Adrenal gland (tissue), 12 donors: ENCODE measurements around the gene PNLIPRP2. TPM values are rescaled to one million over a fixed set of nuclear protein-coding genes. Genes with fewer than 3 reads are reported as not detected.

ENCODE experiments used
- DNase-seq, 7 donors: peaks; one replicate each; pipeline ENCODE4 v3.0.0-alpha.2; 2019 to 2020
- H3K27ac ChIP-seq, 5 donors: fragments of 200-600 bp; sonication (generic) in 4 of 5; 1 replicate in 3 of 5; 2 replicates in 2 of 5; pipeline versions ENCODE4 v1.5.1 to v1.8.0; 2016 to 2020; ENCODE audit warnings: mild to moderate bottlenecking in 1 of 5
- H3K27me3 ChIP-seq: fragments of 200-600 bp; 2 replicates; pipeline ENCODE4 v1.8.0; 2021
- H3K36me3 ChIP-seq, 2 donors: fragments of 200-600 bp; replicated peaks in 1 of 2; 1 replicate in 1 of 2; 2 replicates in 1 of 2; pipeline versions ENCODE4 v1.5.1 to v1.8.0; 2018 to 2022
- H3K4me1 ChIP-seq, 2 donors: fragments of 200-600 bp; replicated peaks in 1 of 2; 1 replicate in 1 of 2; 2 replicates in 1 of 2; pipeline versions ENCODE4 v1.5.1 to v1.8.0; 2018 to 2021
- H3K4me3 ChIP-seq, 4 donors: fragments of 200-600 bp; sonication (generic) in 3 of 4; one replicate each; pipeline ENCODE4 v1.5.1; 2016 to 2018
- H3K9me3 ChIP-seq, 3 donors: fragments of 200-600 bp; sonication (generic) in 1 of 3; replicated peaks in 1 of 3; 1 replicate in 2 of 3; 2 replicates in 1 of 3; pipeline versions ENCODE4 v1.5.1 to v1.8.0; 2016 to 2021
- CTCF ChIP-seq, 6 experiments: fragments of 450-650 bp in 4 of 6; fragments of 200-600 bp in 2 of 6; sonication (generic) in 1 of 6; IDR thresholded peaks; 1 replicate in 5 of 6; 2 replicates in 1 of 6; pipeline versions ENCODE4 v1.5.1 to v1.8.0; 2016 to 2021; ENCODE audit warnings: antibody characterized with exemption in 6 of 6, mild to moderate bottlenecking in 2 of 6, moderate library complexity in 1 of 6
- POLR2A ChIP-seq, 2 donors: fragments of 450-650 bp; IDR thresholded peaks; one replicate each; pipeline ENCODE4 v1.6.1; 2017; ENCODE audit warnings: antibody characterized with exemption in 2 of 2, mild to moderate bottlenecking in 2 of 2, moderate library complexity in 1 of 2
- WGBS, 4 donors: extraction: QIAGEN DNeasy Blood & Tissue Kit in 2 of 4; methylation state at CpG; one replicate each; pipeline versions ENCODE4 v1.1.5 to v1.1.7; 2013 to 2017; 5-methylcytosine and 5-hydroxymethylcytosine counted together
- intact Hi-C, 2 donors: fragments of 100-400 bp; cut with DNase I; formaldehyde crosslinking; loops; one replicate each; pipeline versions ENCODE4 v1.14.1 to v1.15.0; 2022 to 2023
- polyA plus RNA-seq, 3 donors: library from polyadenylated mRNA; stranded (reverse); fragments of 200-250 nt in 2 of 3; fragments of 350-450 nt in 1 of 3; fragmentation: Illumina TruSeq in 1 of 3; extraction: RNeasy Lipid Tissue Mini Kit (QIAGEN cat#74804) in 1 of 3; gene quantifications; one replicate each; pipeline ENCODE4 v1.2.3, GENCODE V29; 2013 to 2014
- total RNA-seq, 9 donors: library from RNA; depleted of rRNA in 4 of 9; stranded (reverse); fragments of >200 nt in 4 of 9; fragments of 120-200 nt in 1 of 9; fragmentation: NEBNext Ultra II Directional in 1 of 9; extraction: Animal tissue kit (Norgen Biotek cat#: 25700) in 1 of 9; gene quantifications; one replicate each; pipeline versions ENCODE4 v1.1.0 to v1.2.4, GENCODE V29; 2013 to 2023
- donor health status: healthy with polysubstance abuse.
- donor health status: Bipolar disorder and iron deficiency.
- donor health status: DM: yes; HTN: yes; CAD: no.
- donor health status: DM: no; HTN: no; CAD: no.
- donor health status: DM: no; HTN: no; CAD: no.
- donor health status: DM: yes; HTN: yes; CAD: no.

The PNLIPRP2 gene
- total and polyA plus RNA-seq, 12 donors, result 0.15 to 1.1 (median 0.89) TPM; not detected in 6

- TF ChIP-seq POLR2A (IDR thresholded peaks at IDR 0.05) (no peak), CTCF (IDR thresholded peaks at IDR 0.05) (no peak)
These were observed 11.8 kb upstream of the PNLIPRP2 start for GRCh38 chr10:116608686-116609594.

GRCh38 chr10:116610443-116611152 is 10.2 kb upstream of the PNLIPRP2 start:
- Histone ChIP-seq H3K9me3 (no peaks in the 10 kb centered on the region), H3K36me3 (no peaks in the 10 kb centered on the region), H3K4me3 (no peak overlapping the region), H3K4me1 (no peaks in the 10 kb centered on the region), H3K27ac (no peak overlapping the region), H3K27me3 (no peaks in the 10 kb centered on the region)
- TF ChIP-seq CTCF (IDR thresholded peaks at IDR 0.05), result no peak
- no peak for TF ChIP-seq POLR2A (IDR thresholded peaks at IDR 0.05)
- DNase-seq, result no peak
- intact Hi-C loops, result no loop called here
- 93 to 94% (median 94%) methylated on average over 13 of the region's 13 CpGs for WGBS, 4 donors

More at GRCh38 chr10:116608686-116609594, 11.8 kb upstream of the PNLIPRP2 start:
- no peaks in the 10 kb centered on the region for H3K27me3 ChIP-seq
- H3K27ac ChIP-seq, result no peak overlapping the region
- no peaks in the 10 kb centered on the region for H3K9me3 ChIP-seq
- intact Hi-C loops, result no loop called here
- H3K4me3 ChIP-seq, result peak overlapping the region in 1 of 4 donors; percentile 44
- H3K4me1 ChIP-seq, result no peaks in the 10 kb centered on the region
- WGBS, 4 donors, result 44 to 79% (median 54%) methylated on average over 17 to 41 of the region's 41 CpGs
- no peaks in the 10 kb centered on the region for H3K36me3 ChIP-seq
- no peak for DNase-seq

- H3K4me1 ChIP-seq, result no peaks in the 10 kb centered on the region
- H3K36me3 ChIP-seq, result no peaks in the 10 kb centered on the region
- intact Hi-C loops, result no loop called here
- DNase-seq, result no peak
- no peak for TF ChIP-seq POLR2A (IDR thresholded peaks at IDR 0.05)
- TF ChIP-seq CTCF (IDR thresholded peaks at IDR 0.05), result no peak
- no peaks in the 10 kb centered on the region for H3K27me3 ChIP-seq
- WGBS, 4 donors, result 68 to 82% (median 81%) methylated on average over 2 to 3 of the region's 3 CpGs
- H3K27ac ChIP-seq, result no peak overlapping the region
- H3K9me3 ChIP-seq, result no peaks in the 10 kb centered on the region
- no peak overlapping the region for H3K4me3 ChIP-seq
These were observed 9.6 kb upstream of the PNLIPRP2 start for GRCh38 chr10:116611153-116611545.

DNA sequence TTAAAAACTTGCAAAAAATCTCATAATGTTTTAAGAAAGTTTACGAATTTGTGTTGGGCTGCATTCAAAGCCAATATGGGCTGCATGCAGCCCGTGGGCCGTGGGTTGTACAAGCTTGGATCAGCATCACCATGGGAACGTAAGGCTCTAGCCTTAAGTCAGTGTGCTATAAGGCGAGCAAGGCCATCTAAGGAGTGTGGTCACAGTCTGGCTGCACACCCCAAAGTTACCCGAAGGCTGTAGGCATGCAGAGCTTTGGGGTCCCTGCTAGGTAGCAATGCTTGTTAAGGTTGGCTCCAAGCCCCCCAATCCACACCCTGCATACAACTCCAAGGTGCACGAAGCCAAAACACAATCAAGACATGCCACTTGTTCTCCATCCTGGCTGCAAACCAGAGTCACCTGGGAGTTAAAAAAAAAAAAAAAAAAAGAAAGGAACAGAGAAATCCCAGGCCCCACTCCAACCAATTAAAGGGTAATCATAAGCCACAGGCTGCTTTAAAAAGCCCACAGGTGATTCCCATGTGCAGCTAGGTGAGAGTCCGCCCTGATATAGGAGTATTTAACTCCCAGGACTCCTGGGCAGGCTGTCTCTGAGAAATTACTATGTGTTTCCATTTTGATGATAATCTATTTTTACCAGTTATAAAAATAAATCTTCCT is 8.5 kb upstream of the PNLIPRP2 start:
- no peaks in the 10 kb centered on the region for H3K36me3 ChIP-seq
- WGBS, 4 donors, result 84 to 96% (median 93%) methylated on average over 8 of the region's 8 CpGs
- no peaks in the 10 kb centered on the region for H3K4me1 ChIP-seq

More for the DNA sequence above, 8.5 kb upstream of the PNLIPRP2 start:
- Histone ChIP-seq H3K4me3 (no peak overlapping the region), H3K27ac (no peak overlapping the region), H3K27me3 (no peaks in the 10 kb centered on the region), H3K9me3 (no peaks in the 10 kb centered on the region)
- TF ChIP-seq CTCF (IDR thresholded peaks at IDR 0.05), result no peak
- TF ChIP-seq POLR2A (IDR thresholded peaks at IDR 0.05), result no peak
- DNase-seq, result no peak
- intact Hi-C loops, result no loop called here
